ENCODE data around the gene ZNF764. TPM values are rescaled to one million over a fixed set of nuclear protein-coding genes. Genes with fewer than 3 reads are reported as not detected.
A peak's percentile ranks its signal among the peaks of the same experiment; 100 is the strongest.

The ZNF764 gene
- total RNA-seq: 10 to 100 TPM; 28.9 to 29.3 TPM
- polyA plus RNA-seq: 1 to 10 TPM; 4.2 to 8.8 TPM

DNA sequence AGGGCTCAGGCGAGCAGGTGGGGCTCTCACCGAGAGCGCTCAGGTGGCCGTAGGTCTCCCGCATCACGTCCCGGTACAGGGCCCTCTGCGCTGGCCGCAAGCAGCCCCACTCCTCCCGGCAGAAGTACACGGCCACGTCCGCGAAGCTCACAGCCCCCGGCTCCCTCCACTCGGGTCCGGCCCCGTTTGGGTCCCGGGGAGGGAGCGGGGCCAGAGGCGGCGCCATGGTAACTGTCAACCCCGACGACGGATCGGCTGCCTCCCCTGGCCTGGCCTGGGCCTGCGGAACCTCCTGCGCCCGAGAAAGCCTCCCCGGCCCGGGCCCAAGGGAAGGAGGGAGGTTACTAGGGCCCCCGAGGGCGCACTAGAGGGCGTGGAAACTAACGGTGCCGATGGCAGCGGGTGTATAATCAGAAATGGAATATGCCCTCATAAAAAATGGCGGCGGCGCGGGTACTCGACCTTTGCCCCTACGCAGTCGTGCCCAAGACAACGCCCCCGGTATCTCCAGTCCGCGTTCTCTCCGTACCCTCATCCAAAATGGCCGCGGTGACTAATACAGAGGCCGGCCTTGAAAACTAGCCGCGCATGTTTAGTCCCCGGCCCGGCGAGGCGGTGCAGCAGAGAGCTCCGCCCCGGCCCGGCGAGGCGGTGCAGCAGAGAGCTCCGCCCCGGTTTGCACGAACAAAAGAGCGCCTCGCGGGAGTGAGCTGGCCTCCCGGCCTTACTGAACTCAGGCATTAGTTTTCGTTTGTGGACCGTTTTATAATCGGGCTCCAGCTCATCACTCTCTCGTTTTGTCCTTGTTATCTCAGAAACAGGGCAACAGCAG is at the start of gene ZNF764:
Gene ZNF764 (minus strand): TSS at position 418 of the 832 bp plus-strand sequence. CDS start 192 bp downstream, at position 226.
- Mint-ChIP-seq H3K36me3 (peaks cover 20 to 21% of the 10 kb centered on the region in 2 donors), H3K4me3 (peak within 1 kb of the TSS; percentile 88 to 94 (median 92)), H3K4me1 (peaks cover 19 to 55% (median 37%) of the 10 kb centered on the region in 4 donors), H3K27me3 (no peaks in the 10 kb centered on the region), H3K27ac (peak within 1 kb of the TSS; percentile 93 to 97 (median 95)), H3K9me3 (peaks cover 0 to 2% (median 0%) of the 10 kb centered on the region in 8 donors)
- H3K36me3 ChIP-seq (ENCODE audit: insufficient read depth, low read length): peaks cover 21% of the 10 kb centered on the region
- ChIA-PET CTCF (ENCODE audit: partially characterized antibody) (interaction anchor here (0.6 to 3.0 kb wide), 19 partner anchors 8 to 136 kb away, joined by 3 to 101 read pairs (median 5); partner anchors contain the start of genes DCTPP1, PRR14, ZNF688 and ZNF747), POLR2A (ENCODE audit: partially characterized antibody) (interaction anchor here (0.6 to 13.9 kb wide), 34 partner anchors 9 to 466 kb away, joined by 3 to 457 read pairs (median 5); partner anchors contain the start of genes DCTPP1, FBRS, ITGAL and PRR14)
- H3K4me3 ChIP-seq (ENCODE audit: low read length in 2 of 2): peak within 1 kb of the TSS; percentile 58 to 75
- no peaks in the 10 kb centered on the region for H3K9me3 ChIP-seq (ENCODE audit: control insufficient read depth in 1 of 2, low read length in 2 of 2)
- H3K27ac ChIP-seq (ENCODE audit: low read depth, low read length): peak within 1 kb of the TSS; percentile 95
- peaks cover 54% of the 10 kb centered on the region for H3K4me1 ChIP-seq (ENCODE audit: insufficient read depth, low read length)
- intact Hi-C loops (cut with micrococcal nuclease): loop anchor here (1.0 to 2.0 kb wide), 8 partner anchors 14 to 140 kb away; partner anchors contain the start of genes DCTPP1, FBRS and ZNF785
- no peaks in the 10 kb centered on the region for H3K27me3 ChIP-seq (ENCODE audit: insufficient read depth, low read length)
- DNase-seq: peak; percentile 94 to 98 (median 96)

DNA sequence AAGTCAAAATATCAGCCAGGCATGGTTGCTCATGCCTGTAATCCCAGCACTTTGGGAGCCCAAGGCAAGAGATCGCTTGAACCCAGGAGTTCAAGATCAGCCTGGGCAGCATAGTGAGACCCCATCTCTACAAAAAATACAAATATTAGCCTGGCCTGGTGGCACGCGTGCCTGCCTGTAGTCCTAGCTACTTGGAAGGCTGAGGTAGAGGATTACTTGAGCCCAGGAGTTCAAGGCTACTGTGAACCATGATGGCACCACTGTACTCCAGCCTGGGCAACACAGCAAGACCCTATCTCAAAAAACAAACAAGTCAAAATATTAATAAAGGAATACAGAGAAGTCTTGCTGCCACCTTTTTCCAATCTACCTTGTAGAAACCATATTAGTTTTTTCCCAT is 47.8 kb upstream of the ZNF764 start:
- Mint-ChIP-seq H3K27ac (no peak overlapping the region), H3K36me3 (peaks cover 28 to 54% of the 10 kb centered on the region in 2 donors), H3K4me3 (no peak overlapping the region), H3K27me3 (no peaks in the 10 kb centered on the region), H3K4me1 (peaks cover 9 to 18% (median 12%) of the 10 kb centered on the region in 4 donors), H3K9me3 (no peaks in the 10 kb centered on the region)
- intact Hi-C loops (cut with micrococcal nuclease): no loop called here
- no peak for DNase-seq
- Histone ChIP-seq H3K27me3 (ENCODE audit: insufficient read depth, low read length) (no peaks in the 10 kb centered on the region), H3K36me3 (ENCODE audit: insufficient read depth, low read length) (peaks cover 35% of the 10 kb centered on the region), H3K4me3 (ENCODE audit: low read length in 2 of 2) (no peak overlapping the region), H3K4me1 (ENCODE audit: insufficient read depth, low read length) (peaks cover 21% of the 10 kb centered on the region), H3K27ac (ENCODE audit: low read depth, low read length) (no peak overlapping the region), H3K9me3 (ENCODE audit: control insufficient read depth in 1 of 2, low read length in 2 of 2) (no peaks in the 10 kb centered on the region)
- ChIA-PET POLR2A (ENCODE audit: partially characterized antibody) (interaction anchor here (0.6 kb wide), 1 partner anchor 117 kb away, joined by 4 read pairs; no protein-coding TSS in a partner anchor), CTCF (ENCODE audit: partially characterized antibody) (interaction anchor here (1.1 to 5.0 kb wide), 4 partner anchors 11 to 55 kb away, joined by 3 to 29 read pairs (median 4); partner anchors contain the start of gene ZNF688)

DNA sequence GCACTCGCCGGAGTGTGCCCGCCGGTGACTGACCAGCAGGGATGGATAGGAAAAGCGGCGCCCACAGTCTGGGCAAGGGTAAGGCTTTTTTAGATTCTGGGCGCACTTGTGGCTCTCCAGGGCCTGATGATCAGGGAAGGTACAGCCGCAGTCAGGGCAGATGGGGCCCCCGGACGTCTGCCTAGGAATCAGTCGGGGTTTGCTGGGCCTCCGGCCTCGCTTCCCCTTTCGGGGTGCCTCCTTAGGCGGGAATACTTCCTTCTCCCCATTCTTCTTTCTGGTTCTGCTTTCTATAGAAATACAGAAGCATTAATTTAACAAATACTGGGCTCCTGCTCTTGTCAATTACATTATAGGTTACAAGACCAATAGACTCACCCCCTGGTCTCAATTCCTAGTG is 47.0 kb upstream of the ZNF764 start:
- H3K36me3 ChIP-seq (ENCODE audit: insufficient read depth, low read length): peaks cover 35% of the 10 kb centered on the region

DNA sequence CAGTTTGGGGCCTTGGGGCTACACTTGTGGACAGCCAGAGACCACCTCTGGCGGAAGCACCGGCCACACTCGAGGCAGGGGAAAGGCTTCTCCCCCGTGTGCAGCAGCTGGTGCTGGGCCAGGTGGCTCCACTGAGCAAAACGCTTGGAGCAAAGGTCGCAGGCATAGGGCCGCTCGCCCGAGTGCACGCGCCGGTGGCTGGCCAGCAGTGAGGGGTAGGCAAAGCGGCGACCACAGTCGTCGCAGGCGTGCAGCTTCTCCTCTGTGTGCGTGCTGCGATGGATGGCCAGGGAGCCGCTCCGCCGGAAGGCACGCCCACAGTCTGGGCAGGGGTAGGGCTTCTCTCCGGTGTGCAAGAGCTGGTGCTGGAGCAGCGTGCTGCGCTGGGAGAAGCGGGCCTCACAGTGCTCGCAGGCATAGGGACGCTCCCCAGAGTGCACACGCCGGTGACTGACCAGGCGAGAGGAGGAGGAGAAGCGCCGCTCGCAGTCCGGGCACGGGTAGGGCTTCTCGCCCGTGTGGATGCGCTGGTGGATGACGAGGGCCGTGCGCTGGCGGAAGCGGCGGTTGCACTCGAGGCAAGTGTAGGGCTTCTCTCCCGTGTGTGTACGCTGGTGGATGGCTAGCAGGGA is 46.3 kb upstream of the ZNF764 start:
- POLR2A ChIA-PET (ENCODE audit: partially characterized antibody): interaction anchor here (0.5 kb wide), 1 partner anchor 42 kb away, joined by 3 read pairs; no protein-coding TSS in a partner anchor
- peaks cover 20% of the 10 kb centered on the region for H3K4me1 ChIP-seq (ENCODE audit: insufficient read depth, low read length)
- no peak overlapping the region for H3K27ac ChIP-seq (ENCODE audit: low read depth, low read length)
- no peak overlapping the region for H3K27ac Mint-ChIP-seq
- no peak overlapping the region for H3K4me3 Mint-ChIP-seq
- no peaks in the 10 kb centered on the region for H3K9me3 Mint-ChIP-seq
- CTCF ChIA-PET (ENCODE audit: partially characterized antibody): interaction anchor here (1.1 to 5.3 kb wide), 3 partner anchors 20 to 70 kb away, joined by 3 to 22 read pairs (median 3); partner anchors contain the start of gene ZNF747
- peaks cover 35% of the 10 kb centered on the region for H3K36me3 ChIP-seq (ENCODE audit: insufficient read depth, low read length)
- no peak for DNase-seq
- intact Hi-C loops (cut with micrococcal nuclease): no loop called here
- H3K4me3 ChIP-seq (ENCODE audit: low read length in 2 of 2): no peak overlapping the region
- H3K4me1 Mint-ChIP-seq: peaks cover 4 to 12% (median 5%) of the 10 kb centered on the region in 4 donors
- no peaks in the 10 kb centered on the region for H3K27me3 Mint-ChIP-seq
- H3K27me3 ChIP-seq (ENCODE audit: insufficient read depth, low read length): no peaks in the 10 kb centered on the region
- H3K9me3 ChIP-seq (ENCODE audit: control insufficient read depth in 1 of 2, low read length in 2 of 2): no peaks in the 10 kb centered on the region
- peaks cover 28 to 51% of the 10 kb centered on the region in 2 donors for H3K36me3 Mint-ChIP-seq

More for the DNA sequence above, 47.0 kb upstream of the ZNF764 start:
- no peaks in the 10 kb centered on the region for H3K27me3 Mint-ChIP-seq
- H3K4me3 Mint-ChIP-seq: no peak overlapping the region
- H3K36me3 Mint-ChIP-seq: peaks cover 28 to 52% of the 10 kb centered on the region in 2 donors
- Histone ChIP-seq H3K27me3 (ENCODE audit: insufficient read depth, low read length) (no peaks in the 10 kb centered on the region), H3K9me3 (ENCODE audit: control insufficient read depth in 1 of 2, low read length in 2 of 2) (no peaks in the 10 kb centered on the region), H3K27ac (ENCODE audit: low read depth, low read length) (no peak overlapping the region), H3K4me3 (ENCODE audit: low read length in 2 of 2) (no peak overlapping the region), H3K4me1 (ENCODE audit: insufficient read depth, low read length) (peaks cover 21% of the 10 kb centered on the region)
- H3K9me3 Mint-ChIP-seq: no peaks in the 10 kb centered on the region
- peak overlapping the region in 1 of 7 donors; percentile 60 for H3K27ac Mint-ChIP-seq
- DNase-seq: no peak
- intact Hi-C loops (cut with micrococcal nuclease): no loop called here
- peaks cover 5 to 12% (median 7%) of the 10 kb centered on the region in 4 donors for H3K4me1 Mint-ChIP-seq
- ChIA-PET POLR2A (ENCODE audit: partially characterized antibody) (no interaction called here), CTCF (ENCODE audit: partially characterized antibody) (interaction anchor here (1.1 to 1.9 kb wide), 3 partner anchors 12 to 56 kb away, joined by 3 to 5 read pairs (median 3); partner anchors contain the start of gene ZNF688)

DNA sequence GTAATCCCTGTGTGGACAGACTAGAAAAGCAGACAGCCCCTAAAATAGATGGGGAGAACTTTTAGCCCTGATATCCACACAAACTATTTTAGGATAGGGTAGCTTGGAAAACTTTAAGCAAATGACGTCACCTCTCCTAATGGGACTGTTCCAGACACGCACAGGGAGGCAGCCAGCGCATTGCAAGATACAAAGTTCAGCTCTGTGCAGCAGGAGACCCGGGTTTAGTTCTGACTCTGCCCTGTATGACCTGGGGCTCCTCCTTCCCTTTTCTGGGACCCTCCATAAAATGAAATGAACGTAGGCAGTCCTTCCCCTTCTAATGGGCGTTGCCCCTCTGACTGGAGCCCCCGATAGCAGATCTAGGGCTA is 45.8 kb upstream of the ZNF764 start:
- Histone ChIP-seq H3K36me3 (ENCODE audit: insufficient read depth, low read length) (peaks cover 35% of the 10 kb centered on the region), H3K4me1 (ENCODE audit: insufficient read depth, low read length) (peaks cover 15% of the 10 kb centered on the region), H3K4me3 (ENCODE audit: low read length in 2 of 2) (no peak overlapping the region), H3K27me3 (ENCODE audit: insufficient read depth, low read length) (no peaks in the 10 kb centered on the region), H3K27ac (ENCODE audit: low read depth, low read length) (no peak overlapping the region), H3K9me3 (ENCODE audit: control insufficient read depth in 1 of 2, low read length in 2 of 2) (no peaks in the 10 kb centered on the region)
- Mint-ChIP-seq H3K4me1 (peaks cover 4 to 7% (median 5%) of the 10 kb centered on the region in 4 donors), H3K27ac (no peak overlapping the region), H3K27me3 (no peaks in the 10 kb centered on the region), H3K4me3 (no peak overlapping the region), H3K9me3 (no peaks in the 10 kb centered on the region), H3K36me3 (peaks cover 28 to 51% of the 10 kb centered on the region in 2 donors)
- DNase-seq: no peak
- ChIA-PET POLR2A (ENCODE audit: partially characterized antibody) (interaction anchor here (0.5 to 2.1 kb wide), 2 partner anchors 43 to 46 kb away, joined by 3 to 5 read pairs; partner anchors contain the start of gene ZNF764), CTCF (ENCODE audit: partially characterized antibody) (interaction anchor here (0.5 to 5.3 kb wide), 4 partner anchors 14 to 69 kb away, joined by 3 to 22 read pairs (median 3); partner anchors contain the start of gene ZNF747)
- intact Hi-C loops (cut with micrococcal nuclease): no loop called here

DNA sequence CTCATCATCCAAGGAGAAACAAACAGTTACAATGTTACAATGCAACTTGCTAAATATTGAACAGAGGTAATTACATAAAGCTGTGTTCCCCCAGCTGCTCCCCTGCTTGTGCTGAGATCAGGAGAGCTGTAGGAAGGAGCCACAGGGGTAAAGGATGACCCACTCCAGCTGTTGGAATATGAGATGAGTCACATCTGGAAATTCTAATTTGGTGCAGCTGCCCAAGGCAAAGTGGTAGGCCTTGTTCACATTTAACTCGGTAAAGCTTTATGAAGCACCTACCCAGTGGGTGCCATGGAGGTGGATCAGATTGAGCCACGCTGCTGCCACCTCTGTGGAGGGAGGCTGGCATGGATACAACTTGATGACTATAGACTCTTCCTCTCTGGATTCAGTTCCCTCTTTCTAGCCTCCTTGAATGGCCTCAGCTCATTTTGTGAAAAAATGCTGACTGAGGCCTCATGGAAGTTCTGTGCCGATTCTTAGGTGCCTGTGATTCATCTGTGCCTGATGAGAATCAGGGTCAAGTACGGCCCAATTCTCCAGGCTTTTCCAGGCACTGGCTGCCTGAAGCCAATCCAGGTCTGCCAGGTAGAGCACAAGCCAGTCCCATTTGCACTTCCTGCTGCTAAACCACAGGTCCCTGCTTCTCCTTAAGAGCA is 44.6 kb upstream of the ZNF764 start:
- CTCF ChIA-PET (ENCODE audit: partially characterized antibody): interaction anchor here (1.1 to 5.3 kb wide), 6 partner anchors 9 to 68 kb away, joined by 3 to 22 read pairs (median 6); partner anchors contain the start of gene ZNF747
- Histone ChIP-seq H3K27ac (ENCODE audit: low read depth, low read length) (no peak overlapping the region), H3K36me3 (ENCODE audit: insufficient read depth, low read length) (peaks cover 30% of the 10 kb centered on the region), H3K4me1 (ENCODE audit: insufficient read depth, low read length) (peaks cover 3% of the 10 kb centered on the region), H3K4me3 (ENCODE audit: low read length in 2 of 2) (no peak overlapping the region), H3K9me3 (ENCODE audit: control insufficient read depth in 1 of 2, low read length in 2 of 2) (no peaks in the 10 kb centered on the region), H3K27me3 (ENCODE audit: insufficient read depth, low read length) (no peaks in the 10 kb centered on the region)
- Mint-ChIP-seq H3K4me3 (no peak overlapping the region), H3K36me3 (peaks cover 28 to 46% of the 10 kb centered on the region in 2 donors), H3K27me3 (no peaks in the 10 kb centered on the region), H3K4me1 (peaks cover 2 to 9% (median 5%) of the 10 kb centered on the region in 4 donors), H3K9me3 (no peaks in the 10 kb centered on the region), H3K27ac (peak overlapping the region in 3 of 7 donors; percentile 23 to 52 (median 42))
- intact Hi-C loops (cut with micrococcal nuclease): no loop called here
- no peak for DNase-seq
- POLR2A ChIA-PET (ENCODE audit: partially characterized antibody): interaction anchor here (1.4 to 2.1 kb wide), 2 partner anchors 44 to 67 kb away, joined by 3 to 5 read pairs; partner anchors contain the start of gene ZNF764
